GM12891 (cell line): ENCODE measurements around the gene CPSF3.

Experiments
- PAX5 ChIP-seq: IDR thresholded peaks from 2 replicates; pipeline ENCODE4 v1.6.1; 2011; ENCODE audit warnings: low read length, moderate library complexity, mild to moderate bottlenecking; ENCODE audit not compliant: insufficient read depth, severe bottlenecking
- POLR2A ChIP-seq: IDR thresholded peaks from 2 replicates; pipeline ENCODE4 v1.6.1; 2011; ENCODE audit warnings: low read depth, low read length, control low read depth
- POLR2AphosphoS5 ChIP-seq: IDR thresholded peaks from 2 replicates; pipeline ENCODE4 v1.6.1; 2011; ENCODE audit warnings: low read depth, low read length, control low read depth
- POU2F2 ChIP-seq: IDR thresholded peaks from 2 replicates; pipeline ENCODE4 v1.6.1; 2011; ENCODE audit warnings: low read depth, mild to moderate bottlenecking, control low read depth, low read length, moderate library complexity
- SPI1 ChIP-seq: IDR thresholded peaks from 2 replicates; pipeline ENCODE4 v1.6.1; 2011; ENCODE audit warnings: low read depth, low read length, control low read depth
- TAF1 ChIP-seq: IDR thresholded peaks from 2 replicates; pipeline ENCODE4 v1.6.1; 2011; ENCODE audit warnings: low read depth, low read length, control low read depth

DNA sequence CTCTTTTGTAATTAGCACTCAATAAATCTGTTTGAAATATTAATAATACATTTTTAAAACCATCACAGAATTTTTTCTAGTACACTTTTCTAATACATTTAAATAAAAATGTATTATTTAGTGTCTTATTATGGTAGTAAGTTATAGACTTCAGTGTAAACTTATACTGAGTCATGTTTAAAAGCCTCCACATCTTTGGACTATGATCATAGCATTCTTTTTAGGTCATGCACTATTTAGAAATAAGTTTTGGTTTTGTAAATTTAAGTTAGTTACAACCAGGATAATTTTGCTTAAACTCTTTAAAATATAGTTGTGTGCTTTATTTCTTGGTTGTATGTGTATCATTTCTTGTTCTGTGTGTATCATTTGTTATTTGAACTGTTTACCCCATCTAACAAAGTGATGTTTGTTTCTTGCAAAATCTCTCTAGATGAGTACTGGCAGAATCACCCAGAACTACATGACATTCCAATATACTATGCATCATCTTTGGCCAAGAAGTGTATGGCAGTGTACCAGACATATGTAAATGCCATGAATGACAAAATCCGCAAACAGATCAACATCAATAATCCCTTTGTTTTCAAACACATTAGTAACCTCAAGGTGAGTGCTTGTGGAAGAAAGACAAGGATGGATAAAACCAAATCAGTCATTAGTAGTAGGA lies 16.7 kb downstream of the CPSF3 start:
- TF ChIP-seq POLR2A, result no peak
- TF ChIP-seq POLR2AphosphoS5, result no peak
- no peak for TF ChIP-seq TAF1
- no peak for TF ChIP-seq PAX5
- TF ChIP-seq SPI1, result no peak
- TF ChIP-seq POU2F2, result no peak
